ENCODE measurements around the gene ALG14. TPM values are rescaled to one million over a fixed set of nuclear protein-coding genes. Genes with fewer than 3 reads are reported as not detected.

ALG14 gene
- total RNA-seq, 1 experiment from 2014 or later = 5.7 TPM

GRCh38 chr1:95098196-95098595, 25.4 kb upstream of the ALG14 start:
- Histone ChIP-seq H3K79me2 (ENCODE audit: insufficient read depth, low read length) (no peaks in the 10 kb centered on the region), H3K36me3 (ENCODE audit: control insufficient read depth in 1 of 2, insufficient read depth in 2 of 2, low read length in 2 of 2) (no peaks in the 10 kb centered on the region), H3K27ac (ENCODE audit: low read depth, low read length) (no peak overlapping the region), H2AFZ (ENCODE audit: low read depth, low read length, poor library complexity, severe bottlenecking) (no peak overlapping the region), H3K27me3 (ENCODE audit: insufficient read depth, low read length) (peaks cover 4% of the 10 kb centered on the region; the same call in 1 of the 2 replicates), H3K4me2 (ENCODE audit: low read length) (no peak overlapping the region), H3K9me3 (ENCODE audit: control insufficient read depth in 1 of 2, insufficient read depth in 1 of 2, low read depth in 1 of 2, low read length in 2 of 2) (no peaks in the 10 kb centered on the region), H3K9ac (ENCODE audit: low read length) (no peak overlapping the region), H3K4me3 (replicated peaks in 1 of 2; ENCODE audit: low read depth in 1 of 2, low read length in 2 of 2) (no peak overlapping the region), H4K20me1 (ENCODE audit: insufficient read depth) (no peaks in the 10 kb centered on the region), H3K4me1 (ENCODE audit: control insufficient read depth in 1 of 2, insufficient read depth in 2 of 2, low read length in 2 of 2) (no peaks in the 10 kb centered on the region), H3K9me2 (ENCODE audit: insufficient read depth) (peaks cover 2% of the 10 kb centered on the region; the same call in 1 of the 2 replicates)
- no peak for TF ChIP-seq REST (IDR thresholded peaks at IDR 0.05; ENCODE audit: low read depth)
- TF ChIP-seq FOSL1 (IDR thresholded peaks at IDR 0.05; ENCODE audit: low read depth) = no peak
- TF ChIP-seq SP1 (IDR thresholded peaks at IDR 0.05; ENCODE audit: low read depth) = no peak
- no peak for TF ChIP-seq JUND (IDR thresholded peaks at IDR 0.05)
- TF ChIP-seq CTCF (IDR thresholded peaks at IDR 0.05 in 2 of 3, conservative IDR thresholded peaks at IDR 0.05 in 1 of 3; ENCODE audit: borderline replicate concordance in 1 of 3, insufficient read depth in 1 of 3, low read depth in 2 of 3, low read length in 2 of 3) = no peak
- TF ChIP-seq CEBPB (IDR thresholded peaks at IDR 0.05; ENCODE audit: low read depth) = no peak
- no peak for TF ChIP-seq SIN3A (IDR thresholded peaks at IDR 0.05; ENCODE audit: low read depth)
- no peak for TF ChIP-seq SRF (IDR thresholded peaks at IDR 0.05; ENCODE audit: low read depth)
- CTCF ChIA-PET = no interaction called here
- ATAC-seq (no peak), DNase-seq (ENCODE audit: low read depth, low spot score) (no peak)
- RAD21 ChIA-PET (ENCODE audit: low non-redundant PET in 1 of 2, low total read pairs in 2 of 2, uncharacterized antibody in 2 of 2, unreplicated experiment in 2 of 2) = no interaction called here
- no TSS peak for BruUV-seq (replicated peaks)
- POLR2A ChIA-PET = no interaction called here
- intact Hi-C loops (cut with micrococcal nuclease) = no loop called here

Measured in HCT116 (cell line).